Skeletal muscle satellite cell (primary cell): Measurements from ENCODE around the gene PRR23B. TPM values are rescaled to one million over a fixed set of nuclear protein-coding genes. Genes with fewer than 3 reads are reported as not detected.
"Not testable (repeated sequence)": the region's sequence is repeated elsewhere in the genome, so short reads cannot be mapped to it uniquely, and the experiment has no call there.

Experiments
- H3K27me3 ChIP-seq: 2 replicates; pipeline ENCODE4 v1.7.0; 2013; ENCODE audit warnings: low read length; ENCODE audit not compliant: control insufficient read depth, insufficient read depth
- H3K36me3 ChIP-seq: 2 replicates; pipeline ENCODE4 v1.7.0; 2013; ENCODE audit warnings: mild to moderate bottlenecking, control low read depth, low read length; ENCODE audit not compliant: insufficient read depth
- H3K4me1 ChIP-seq: 2 replicates; pipeline ENCODE4 v1.7.0; 2013; ENCODE audit warnings: low read length; ENCODE audit not compliant: control insufficient read depth, insufficient read depth
- H3K4me2 ChIP-seq: 2 replicates; pipeline ENCODE4 v1.7.0; 2013; ENCODE audit warnings: mild to moderate bottlenecking, low read length
- H3K4me3 ChIP-seq: 2 replicates; pipeline ENCODE4 v1.7.0; 2013; ENCODE audit warnings: low read length
- H3K9ac ChIP-seq: 2 replicates; pipeline ENCODE4 v1.7.0; 2013; ENCODE audit warnings: mild to moderate bottlenecking, low read depth, low read length, moderate library complexity
- H3K9me3 ChIP-seq: replicated peaks from 2 replicates; pipeline ENCODE4 v1.7.0; 2013; ENCODE audit warnings: mild to moderate bottlenecking, control low read depth, low read length
- total RNA-seq: library from RNA; depleted of rRNA; stranded (reverse); fragments of >200 nt; gene quantifications from 2 replicates; pipeline ENCODE4 v1.2.3, GENCODE V29; 2012; rRNA removed

The PRR23B gene
- total RNA-seq: not detected in 2 replicates

DNA sequence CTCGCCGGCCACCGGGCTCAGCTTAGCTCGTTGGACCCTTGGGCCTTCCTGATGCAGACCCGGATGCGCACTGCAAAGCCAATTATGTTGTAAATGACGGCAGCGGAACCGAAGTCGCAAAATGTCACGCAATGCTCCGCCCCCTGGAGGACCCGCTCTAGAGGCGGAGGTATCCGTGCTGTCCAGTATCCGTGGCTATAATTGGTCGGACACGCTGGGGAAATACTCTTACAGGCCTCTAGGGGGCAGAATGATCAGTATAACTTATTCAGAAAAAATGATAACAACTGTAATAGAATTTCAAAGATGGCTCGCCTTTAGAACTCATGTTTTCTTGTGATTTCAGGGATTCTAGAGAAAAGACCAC is at the start of gene PRR23B:
Gene PRR23B (minus strand): TSS at position 59 of the 367 bp plus-strand sequence. CDS start 265 bp downstream, outside the sequence.
- Histone ChIP-seq H3K9me3 (no peaks in the 10 kb centered on the region), H3K9ac (no peak within 1 kb of the TSS), H3K27me3 (no peaks in the 10 kb centered on the region), H3K36me3 (no peaks in the 10 kb centered on the region), H3K4me1 (no peaks in the 10 kb centered on the region), H3K4me2 (no peak within 1 kb of the TSS), H3K4me3 (no peak within 1 kb of the TSS)

DNA sequence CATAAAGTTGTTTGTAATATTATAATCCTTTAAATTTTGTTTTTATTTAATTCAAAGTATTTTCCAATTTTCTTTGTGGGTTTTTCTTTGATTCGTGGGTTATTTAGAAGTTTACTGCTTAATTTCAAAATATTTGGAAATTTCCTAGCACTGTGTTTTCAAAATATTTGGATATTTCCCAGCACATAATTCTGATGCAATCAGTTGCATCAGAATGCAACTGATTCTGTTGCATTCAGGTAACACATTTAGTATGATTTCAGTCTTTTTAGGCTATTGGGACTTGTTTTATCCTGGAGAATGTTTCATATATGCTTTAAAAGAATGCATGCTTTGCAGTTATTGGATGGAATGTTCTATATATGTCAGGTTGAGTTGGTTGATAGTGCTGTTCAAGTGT is 42.2 kb upstream of the PRR23B start:
- no peak overlapping the region for H3K4me2 ChIP-seq

DNA sequence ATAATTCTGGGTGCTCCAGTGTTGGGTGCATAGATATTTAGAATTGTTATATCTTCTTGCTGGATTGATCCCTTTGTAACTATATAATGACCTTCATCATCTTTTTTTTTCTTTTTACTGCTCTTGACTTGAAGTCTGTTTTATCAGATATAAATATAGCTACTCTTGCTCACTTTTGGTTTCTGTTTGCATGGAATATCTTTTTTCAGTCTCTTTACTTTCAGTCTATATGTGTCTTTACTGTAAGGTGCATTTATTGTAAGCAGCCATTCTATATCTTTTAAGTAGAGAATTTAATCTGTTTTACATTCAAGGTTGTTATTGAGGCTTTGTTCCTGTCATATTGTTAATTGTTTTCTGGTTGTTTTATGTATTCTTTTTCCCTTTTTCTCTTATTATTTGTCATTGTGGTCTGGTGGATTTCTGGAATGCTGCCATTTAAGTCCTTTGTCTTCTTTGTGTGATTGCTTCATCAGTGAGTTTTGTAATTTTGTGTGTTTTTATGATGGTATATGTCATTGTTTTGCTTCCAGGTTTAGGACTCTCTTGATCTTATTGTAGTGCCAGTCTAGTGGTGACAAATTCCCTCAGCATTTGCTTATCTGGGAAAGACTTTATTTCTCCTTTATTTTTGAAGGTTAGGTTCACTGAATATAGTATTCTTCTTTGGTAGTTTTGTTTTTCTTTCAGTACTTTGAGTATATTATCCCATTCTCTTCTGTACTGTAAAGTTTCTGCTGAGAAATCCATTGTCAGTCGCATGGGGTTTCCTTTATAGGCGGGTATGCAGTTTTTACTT is 32.3 kb upstream of the PRR23B start:
- H3K36me3 ChIP-seq: no peaks in the 10 kb centered on the region
- H3K4me1 ChIP-seq: no peaks in the 10 kb centered on the region
- H3K9me3 ChIP-seq: no peaks in the 10 kb centered on the region
- H3K9ac ChIP-seq: no peak overlapping the region
- H3K4me3 ChIP-seq: no peak overlapping the region
- H3K27me3 ChIP-seq: no peaks in the 10 kb centered on the region
- H3K4me2 ChIP-seq: no peak overlapping the region

More for the DNA sequence above, 42.2 kb upstream of the PRR23B start:
- no peak overlapping the region for H3K4me3 ChIP-seq
- H3K36me3 ChIP-seq: no peaks in the 10 kb centered on the region
- no peaks in the 10 kb centered on the region for H3K4me1 ChIP-seq
- H3K9me3 ChIP-seq: no peaks in the 10 kb centered on the region
- H3K9ac ChIP-seq: no peak overlapping the region
- H3K27me3 ChIP-seq: no peaks in the 10 kb centered on the region

DNA sequence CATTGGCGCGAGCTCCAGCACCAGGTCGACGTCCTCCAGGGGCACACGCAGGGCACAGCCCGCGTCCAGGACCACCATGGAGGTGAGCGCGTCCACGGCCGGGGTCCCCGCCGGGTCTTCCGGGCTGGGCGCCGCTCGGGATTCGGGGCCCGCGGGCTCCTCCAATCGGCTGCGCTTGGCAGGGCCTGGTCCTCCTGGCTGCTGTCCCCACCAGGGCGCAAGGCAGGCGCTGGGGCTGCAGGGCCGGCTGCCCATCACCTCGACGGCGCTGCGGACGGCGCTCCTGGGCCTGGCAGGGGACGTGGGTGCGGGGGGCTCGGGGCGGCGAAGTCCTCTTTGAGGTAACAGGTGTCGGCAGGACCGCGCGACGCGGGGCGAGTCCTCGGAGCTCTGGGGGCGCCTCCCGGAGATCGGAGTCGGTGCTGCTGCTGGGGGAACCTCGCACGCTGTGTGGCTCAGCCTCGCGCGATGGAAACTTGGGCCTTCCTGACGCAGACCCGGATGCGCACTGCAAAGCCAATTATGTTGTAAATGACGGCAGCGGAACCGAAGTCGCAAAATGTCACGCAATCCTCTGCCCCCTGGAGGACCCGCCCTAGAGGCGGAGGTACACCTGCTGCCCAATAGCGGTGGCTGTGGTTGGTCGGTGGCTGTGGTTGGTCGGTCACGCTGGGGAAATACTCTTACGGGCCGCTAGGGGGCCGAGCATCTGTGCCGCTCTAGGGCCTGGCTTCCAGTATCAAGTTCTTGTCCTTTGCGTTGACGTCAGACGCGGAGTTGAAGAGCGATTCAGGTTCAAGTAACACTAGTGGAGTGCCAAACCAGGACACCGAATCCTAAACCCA is 23.9 kb upstream of the PRR23B start, which contains the start of gene PRR23C:
Gene PRR23C (minus strand): TSS at position 527 of the 845 bp plus-strand sequence. CDS start 272 bp downstream, at position 255.
- peaks cover 2% of the 10 kb centered on the region for H3K27me3 ChIP-seq
- H3K9me3 ChIP-seq: no peaks in the 10 kb centered on the region
- H3K9ac ChIP-seq: no peak within 1 kb of the TSS
- no peak within 1 kb of the TSS for H3K4me2 ChIP-seq
- H3K4me3 ChIP-seq: no peak within 1 kb of the TSS
- no peaks in the 10 kb centered on the region for H3K4me1 ChIP-seq
- no peaks in the 10 kb centered on the region for H3K36me3 ChIP-seq

DNA sequence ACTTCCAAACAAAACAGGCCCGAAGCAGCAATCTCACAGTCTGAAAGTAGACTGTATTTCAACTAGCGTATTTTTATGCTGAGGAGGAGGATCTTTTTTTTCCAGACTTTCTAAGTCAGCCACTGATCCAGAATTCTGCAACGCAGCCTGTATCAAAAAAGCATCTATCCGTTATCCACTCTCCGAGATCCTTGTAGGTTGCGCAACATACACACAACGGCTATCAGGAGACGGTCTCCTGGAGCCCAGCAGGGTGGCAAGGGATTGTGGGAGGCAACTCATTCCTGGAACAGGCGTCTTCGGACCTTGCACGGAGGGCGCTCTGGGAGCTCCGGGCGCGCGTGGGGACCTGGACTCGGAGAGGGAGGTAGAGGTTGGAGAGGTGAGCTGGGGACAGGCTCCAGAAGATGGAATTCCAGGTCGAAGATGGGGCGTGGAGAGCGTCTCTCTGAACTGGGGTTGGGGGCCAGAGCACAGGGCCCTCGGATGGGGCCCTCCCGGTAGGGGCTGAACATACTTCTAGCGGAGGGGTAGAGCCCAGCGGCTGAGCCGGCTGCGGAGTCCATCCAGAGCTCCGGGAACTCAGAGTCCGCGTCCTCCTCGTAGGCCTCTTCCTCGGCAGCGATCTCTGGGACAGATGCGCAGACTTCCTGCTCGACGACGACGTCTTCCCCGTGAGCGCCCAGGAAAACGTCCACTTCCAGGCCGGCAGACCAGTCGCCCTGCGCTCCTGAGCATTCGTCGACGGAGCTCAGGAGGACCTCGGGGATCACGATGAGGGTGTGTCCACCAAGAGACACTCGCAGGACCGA is 23.0 kb upstream of the PRR23B start:
- Histone ChIP-seq H3K36me3 (no peaks in the 10 kb centered on the region), H3K9me3 (no peaks in the 10 kb centered on the region), H3K9ac (no peak overlapping the region), H3K27me3 (peaks cover 4% of the 10 kb centered on the region), H3K4me2 (no peak overlapping the region), H3K4me3 (no peak overlapping the region), H3K4me1 (no peaks in the 10 kb centered on the region)

DNA sequence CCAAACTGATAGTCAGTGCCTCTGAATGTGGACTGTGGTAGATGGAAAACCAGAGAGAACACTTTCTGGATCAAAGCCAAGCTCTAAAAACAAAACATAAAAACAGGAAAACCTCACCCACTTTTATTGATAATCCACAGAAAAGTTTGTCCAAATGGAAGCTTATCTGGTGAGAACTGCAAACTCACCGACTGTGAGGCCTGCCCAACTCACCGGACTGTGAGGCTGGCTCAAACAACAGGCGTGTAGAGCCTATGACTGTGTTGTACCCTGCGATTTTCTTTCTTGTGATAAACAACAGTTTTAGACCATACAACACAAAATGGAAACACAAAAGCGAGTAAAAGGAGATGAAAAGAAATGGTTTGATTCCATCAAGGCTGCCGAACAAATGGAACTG is 16.8 kb upstream of the PRR23B start:
- Histone ChIP-seq H3K36me3 (no peaks in the 10 kb centered on the region), H3K27me3 (peaks cover 4% of the 10 kb centered on the region), H3K4me3 (no peak overlapping the region), H3K4me2 (no peak overlapping the region), H3K9ac (no peak overlapping the region), H3K4me1 (no peaks in the 10 kb centered on the region), H3K9me3 (no peaks in the 10 kb centered on the region)

DNA sequence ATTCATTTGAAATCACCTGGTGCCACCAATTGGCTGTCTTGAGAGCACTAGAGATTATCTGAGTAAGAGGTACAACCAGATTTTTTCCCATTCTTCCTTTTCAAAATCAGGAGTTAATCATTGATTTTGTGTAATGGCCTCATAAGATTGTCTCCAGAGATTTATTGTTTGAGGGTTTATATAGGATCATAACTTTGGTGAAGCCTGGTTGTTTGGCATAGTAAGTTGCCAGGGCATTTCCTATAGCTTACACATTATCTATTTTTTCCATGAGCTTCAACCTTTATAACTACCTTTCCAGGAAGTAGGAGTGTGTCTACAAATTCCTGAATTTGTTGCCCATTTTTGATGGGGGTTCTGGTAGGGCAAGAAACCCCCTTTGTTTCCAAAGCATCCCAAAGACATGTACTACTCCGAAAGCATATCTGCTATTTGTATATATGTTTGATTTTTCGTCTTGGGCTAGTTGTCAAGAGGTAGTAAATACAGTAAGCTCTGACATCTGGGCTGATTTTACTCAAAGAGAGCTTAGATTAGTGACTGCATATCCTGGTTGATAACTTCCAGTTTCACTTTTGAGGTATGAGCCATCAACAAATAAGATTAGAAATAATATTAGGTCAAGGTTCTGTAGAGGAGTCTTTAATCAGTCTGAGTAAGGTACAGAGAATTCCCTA is 11.7 kb upstream of the PRR23B start:
- no peaks in the 10 kb centered on the region for H3K4me1 ChIP-seq
- H3K4me3 ChIP-seq: no peak overlapping the region
- H3K27me3 ChIP-seq: no peaks in the 10 kb centered on the region
- H3K9me3 ChIP-seq: no peaks in the 10 kb centered on the region
- no peaks in the 10 kb centered on the region for H3K36me3 ChIP-seq
- no peak overlapping the region for H3K9ac ChIP-seq
- H3K4me2 ChIP-seq: no peak overlapping the region

DNA sequence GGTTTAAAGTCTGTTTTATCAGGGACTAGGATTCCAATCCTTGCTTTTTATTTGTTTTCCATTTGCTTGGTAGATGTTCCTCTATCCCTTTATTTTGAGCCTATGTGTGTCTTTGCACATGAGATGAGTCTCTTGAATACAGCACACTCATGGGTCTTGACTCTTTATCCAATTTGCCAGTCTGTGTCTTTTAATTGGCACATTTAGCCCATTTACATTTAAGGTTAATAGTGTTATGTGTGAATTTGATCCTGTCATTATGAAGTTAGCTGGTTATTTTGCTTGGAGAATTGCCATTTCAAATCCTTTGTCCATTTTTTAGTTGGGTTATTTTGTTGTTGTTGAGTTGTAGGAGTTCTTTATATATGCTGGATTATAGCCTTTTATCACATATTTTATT is 9.8 kb upstream of the PRR23B start:
- not testable (repeated sequence) for H3K27me3 ChIP-seq, H3K4me3 ChIP-seq, H3K9ac ChIP-seq, H3K4me1 ChIP-seq, H3K36me3 ChIP-seq, H3K9me3 ChIP-seq, H3K4me2 ChIP-seq

DNA sequence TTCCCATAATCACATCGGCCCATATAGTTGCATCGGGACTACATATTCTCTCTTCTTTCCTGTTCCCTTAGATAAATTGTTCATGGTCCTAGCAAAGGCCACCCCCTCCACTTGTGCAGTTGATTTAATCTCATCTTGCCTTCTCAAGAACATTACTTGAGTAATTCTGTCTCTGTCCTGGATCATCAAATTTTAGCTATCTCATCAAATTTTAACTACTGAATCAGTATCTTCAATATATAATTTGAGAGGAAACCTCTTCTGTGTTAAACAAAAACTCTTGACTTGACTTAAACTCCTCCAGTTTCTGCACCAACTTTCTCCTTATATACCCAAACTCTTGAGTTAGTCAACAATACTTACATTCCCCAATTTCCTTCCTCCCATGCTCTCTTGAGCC is 4.2 kb upstream of the PRR23B start:
- no peak overlapping the region for H3K9ac ChIP-seq
- H3K27me3 ChIP-seq: no peaks in the 10 kb centered on the region
- H3K4me1 ChIP-seq: no peaks in the 10 kb centered on the region
- H3K4me3 ChIP-seq: no peak overlapping the region
- H3K9me3 ChIP-seq: no peaks in the 10 kb centered on the region
- no peak overlapping the region for H3K4me2 ChIP-seq
- no peaks in the 10 kb centered on the region for H3K36me3 ChIP-seq

DNA sequence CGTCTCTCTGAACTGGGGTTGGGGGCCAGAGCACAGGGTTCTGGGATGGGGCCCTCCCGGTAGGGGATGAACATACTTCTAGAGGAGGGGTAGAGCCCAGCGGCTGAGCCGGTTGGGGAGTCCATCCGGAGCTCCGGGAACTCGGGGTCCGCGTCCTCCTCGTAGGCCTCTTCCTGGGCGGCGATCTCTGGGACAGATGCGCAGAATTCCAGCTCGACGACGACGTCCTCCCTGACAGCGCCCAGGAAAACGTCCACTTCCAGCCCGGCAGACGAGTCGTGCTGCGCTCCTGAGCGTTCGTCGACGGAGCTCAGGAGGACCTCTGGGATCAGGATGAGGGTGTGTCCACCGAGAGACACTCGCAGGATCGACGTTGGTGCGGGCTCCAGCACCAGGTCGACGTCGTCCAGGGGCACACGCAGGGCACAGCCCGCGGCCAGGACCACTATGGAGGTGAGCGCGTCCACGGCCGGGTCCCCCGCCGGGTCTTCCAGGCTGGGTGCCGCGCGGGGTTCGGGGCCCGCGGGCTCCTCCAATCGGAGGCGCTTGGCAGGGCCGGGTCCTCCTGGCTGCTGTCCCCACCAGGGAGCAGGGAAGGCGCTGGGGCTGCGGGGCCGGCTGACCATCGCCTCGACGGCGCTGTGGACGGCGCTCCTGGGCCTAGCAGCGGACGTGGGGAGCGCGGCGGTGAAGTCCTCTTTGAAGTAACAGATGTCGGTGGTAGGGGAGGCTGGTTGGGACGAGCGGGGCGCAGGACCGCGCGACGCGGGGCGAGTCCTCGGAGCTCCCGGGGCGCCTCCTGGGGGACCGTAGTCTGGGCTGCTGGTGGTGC is 474 bp downstream of the PRR23B start:
- Histone ChIP-seq H3K4me3 (no peak overlapping the region), H3K4me2 (no peak overlapping the region), H3K36me3 (no peaks in the 10 kb centered on the region), H3K27me3 (no peaks in the 10 kb centered on the region), H3K9me3 (no peaks in the 10 kb centered on the region), H3K9ac (no peak overlapping the region), H3K4me1 (no peaks in the 10 kb centered on the region)
